ENCODE results near the gene IDH3B.

IDH3B gene

GRCh38 chr20:2673453-2673852 is 9.4 kb upstream of the IDH3B start:
- no peaks in the 10 kb centered on the region for H3K9me2 ChIP-seq (replicated peaks; ENCODE audit: low read depth, low read length)
- H3K9me3 ChIP-seq (ENCODE audit: insufficient read depth, low read depth, low read length): no peaks in the 10 kb centered on the region
- no peaks in the 10 kb centered on the region for H3K79me2 ChIP-seq (ENCODE audit: insufficient read depth, low read length)
- peak overlapping the region; percentile 36; the same call in 1 of the 2 replicates for H2AFZ ChIP-seq (ENCODE audit: low read length)
- H3K4me1 ChIP-seq (ENCODE audit: insufficient read depth, low read length, poor library complexity, severe bottlenecking): no peaks in the 10 kb centered on the region
- no peaks in the 10 kb centered on the region for H3K36me3 ChIP-seq (ENCODE audit: insufficient read depth, low read length)
- TF ChIP-seq CTCF (conservative IDR thresholded peaks at IDR 0.05; ENCODE audit: low read length) (no peak), EZH2phosphoT487 (IDR thresholded peaks at IDR 0.05; ENCODE audit: borderline replicate concordance) (no peak)
- H4K20me1 ChIP-seq (ENCODE audit: insufficient read depth, low read length, poor library complexity, severe bottlenecking): no peaks in the 10 kb centered on the region
- no peaks in the 10 kb centered on the region for H3F3A ChIP-seq (ENCODE audit: low read depth)
- no peak overlapping the region for H3K4me2 ChIP-seq (ENCODE audit: low read depth, low read length, poor library complexity, severe bottlenecking)
- H3K9ac ChIP-seq (ENCODE audit: low read depth, low read length, poor library complexity, severe bottlenecking): no peak overlapping the region
- no peaks in the 10 kb centered on the region for H3K27me3 ChIP-seq (ENCODE audit: insufficient read depth, low read length, poor library complexity, severe bottlenecking)
- H3K4me3 ChIP-seq (ENCODE audit: low read length, poor library complexity, severe bottlenecking): no peak overlapping the region

- no peak overlapping the region for H3K9ac ChIP-seq (ENCODE audit: low read depth, low read length, poor library complexity, severe bottlenecking)
- H3K79me2 ChIP-seq (ENCODE audit: insufficient read depth, low read length): no peaks in the 10 kb centered on the region
- H3K9me2 ChIP-seq (replicated peaks; ENCODE audit: low read depth, low read length): no peaks in the 10 kb centered on the region
- no peaks in the 10 kb centered on the region for H3K9me3 ChIP-seq (ENCODE audit: insufficient read depth, low read depth, low read length)
- 0 out of 2 replicates have a peak overlapping the region, but pooled peaks have one; percentile 20 for H2AFZ ChIP-seq (ENCODE audit: low read length)
- H3K36me3 ChIP-seq (ENCODE audit: insufficient read depth, low read length): no peaks in the 10 kb centered on the region
- no peaks in the 10 kb centered on the region for H3F3A ChIP-seq (ENCODE audit: low read depth)
- H4K20me1 ChIP-seq (ENCODE audit: insufficient read depth, low read length, poor library complexity, severe bottlenecking): no peaks in the 10 kb centered on the region
- no peak overlapping the region for H3K4me2 ChIP-seq (ENCODE audit: low read depth, low read length, poor library complexity, severe bottlenecking)
- H3K4me1 ChIP-seq (ENCODE audit: insufficient read depth, low read length, poor library complexity, severe bottlenecking): no peaks in the 10 kb centered on the region
- no peaks in the 10 kb centered on the region for H3K27me3 ChIP-seq (ENCODE audit: insufficient read depth, low read length, poor library complexity, severe bottlenecking)
- no peak for TF ChIP-seq EZH2phosphoT487 (IDR thresholded peaks at IDR 0.05; ENCODE audit: borderline replicate concordance)
- TF ChIP-seq CTCF (conservative IDR thresholded peaks at IDR 0.05; ENCODE audit: low read length): no peak
- H3K4me3 ChIP-seq (ENCODE audit: low read length, poor library complexity, severe bottlenecking): no peak overlapping the region
Measured at GRCh38 chr20:2672446-2672845, 8.4 kb upstream of the IDH3B start.

- no peaks in the 10 kb centered on the region for H3F3A ChIP-seq (ENCODE audit: low read depth)
- H3K27me3 ChIP-seq (ENCODE audit: insufficient read depth, low read length, poor library complexity, severe bottlenecking): no peaks in the 10 kb centered on the region
- H3K9me3 ChIP-seq (ENCODE audit: insufficient read depth, low read depth, low read length): no peaks in the 10 kb centered on the region
- TF ChIP-seq EZH2phosphoT487 (IDR thresholded peaks at IDR 0.05; ENCODE audit: borderline replicate concordance) (no peak), CTCF (conservative IDR thresholded peaks at IDR 0.05; ENCODE audit: low read length) (peak; percentile 58)
- H3K9ac ChIP-seq (ENCODE audit: low read depth, low read length, poor library complexity, severe bottlenecking): no peak overlapping the region
- H3K79me2 ChIP-seq (ENCODE audit: insufficient read depth, low read length): no peaks in the 10 kb centered on the region
- H3K4me3 ChIP-seq (ENCODE audit: low read length, poor library complexity, severe bottlenecking): no peak overlapping the region
- no peaks in the 10 kb centered on the region for H3K36me3 ChIP-seq (ENCODE audit: insufficient read depth, low read length)
- H3K4me2 ChIP-seq (ENCODE audit: low read depth, low read length, poor library complexity, severe bottlenecking): no peak overlapping the region
- no peaks in the 10 kb centered on the region for H3K9me2 ChIP-seq (replicated peaks; ENCODE audit: low read depth, low read length)
- no peaks in the 10 kb centered on the region for H4K20me1 ChIP-seq (ENCODE audit: insufficient read depth, low read length, poor library complexity, severe bottlenecking)
- H3K4me1 ChIP-seq (ENCODE audit: insufficient read depth, low read length, poor library complexity, severe bottlenecking): no peaks in the 10 kb centered on the region
- H2AFZ ChIP-seq (ENCODE audit: low read length): 0 out of 2 replicates have a peak overlapping the region, but pooled peaks have one; percentile 20
Measured at GRCh38 chr20:2671977-2672376, 8.0 kb upstream of the IDH3B start.

Measured in Loucy (cell line).